ENCODE data around the gene FGF14.

The FGF14 gene

DNA sequence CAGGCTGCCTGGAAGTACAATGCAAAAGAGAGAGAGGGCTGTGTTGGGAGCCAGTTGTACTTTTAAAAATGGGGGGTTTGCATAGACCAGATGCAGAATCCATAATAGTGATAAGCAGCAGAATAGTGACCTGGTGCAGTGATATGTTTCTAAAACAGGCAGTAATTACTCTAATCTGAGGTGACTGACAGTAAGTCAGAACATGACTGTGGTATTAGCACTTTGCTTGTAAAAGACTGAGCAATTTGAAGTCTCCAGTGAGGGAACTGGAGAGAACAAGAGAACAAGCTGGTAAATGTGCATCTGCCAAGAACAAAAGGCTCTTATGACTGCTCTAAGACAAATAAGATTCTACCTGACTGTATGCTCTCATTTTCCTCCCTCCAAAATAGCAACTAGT is 565.9 kb downstream of the FGF14 start:
- no peak overlapping the region for H3K27ac ChIP-seq
- no peak for TF ChIP-seq ZFX (IDR thresholded peaks at IDR 0.05; ENCODE audit: borderline replicate concordance)

DNA sequence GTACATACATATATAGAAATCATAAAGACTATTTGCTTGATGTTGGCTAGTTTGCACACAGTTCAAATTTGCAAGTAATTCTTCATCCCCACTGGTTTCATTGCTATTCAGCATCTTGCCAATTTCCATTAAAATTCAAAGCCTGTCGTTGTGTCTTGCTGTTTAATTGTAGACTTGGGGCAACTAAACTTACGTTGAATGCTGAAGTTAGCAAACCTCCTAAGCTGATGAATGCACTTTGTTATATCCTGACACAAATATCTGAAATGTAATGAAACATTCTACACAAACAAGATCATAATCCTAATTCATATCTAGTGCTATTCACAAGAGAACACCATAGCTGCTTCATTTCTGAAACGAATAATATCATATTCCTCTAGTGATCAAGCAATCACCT is 568.2 kb downstream of the FGF14 start:
- TF ChIP-seq, protein P1, sequence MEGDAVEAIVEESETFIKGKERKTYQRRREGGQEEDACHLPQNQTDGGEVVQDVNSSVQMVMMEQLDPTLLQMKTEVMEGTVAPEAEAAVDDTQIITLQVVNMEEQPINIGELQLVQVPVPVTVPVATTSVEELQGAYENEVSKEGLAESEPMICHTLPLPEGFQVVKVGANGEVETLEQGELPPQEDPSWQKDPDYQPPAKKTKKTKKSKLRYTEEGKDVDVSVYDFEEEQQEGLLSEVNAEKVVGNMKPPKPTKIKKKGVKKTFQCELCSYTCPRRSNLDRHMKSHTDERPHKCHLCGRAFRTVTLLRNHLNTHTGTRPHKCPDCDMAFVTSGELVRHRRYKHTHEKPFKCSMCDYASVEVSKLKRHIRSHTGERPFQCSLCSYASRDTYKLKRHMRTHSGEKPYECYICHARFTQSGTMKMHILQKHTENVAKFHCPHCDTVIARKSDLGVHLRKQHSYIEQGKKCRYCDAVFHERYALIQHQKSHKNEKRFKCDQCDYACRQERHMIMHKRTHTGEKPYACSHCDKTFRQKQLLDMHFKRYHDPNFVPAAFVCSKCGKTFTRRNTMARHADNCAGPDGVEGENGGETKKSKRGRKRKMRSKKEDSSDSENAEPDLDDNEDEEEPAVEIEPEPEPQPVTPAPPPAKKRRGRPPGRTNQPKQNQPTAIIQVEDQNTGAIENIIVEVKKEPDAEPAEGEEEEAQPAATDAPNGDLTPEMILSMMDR (IDR thresholded peaks at IDR 0.05), result no peak
- no peak for TF ChIP-seq ZFX (IDR thresholded peaks at IDR 0.05; ENCODE audit: borderline replicate concordance)
- no peak overlapping the region for H3K27ac ChIP-seq

DNA sequence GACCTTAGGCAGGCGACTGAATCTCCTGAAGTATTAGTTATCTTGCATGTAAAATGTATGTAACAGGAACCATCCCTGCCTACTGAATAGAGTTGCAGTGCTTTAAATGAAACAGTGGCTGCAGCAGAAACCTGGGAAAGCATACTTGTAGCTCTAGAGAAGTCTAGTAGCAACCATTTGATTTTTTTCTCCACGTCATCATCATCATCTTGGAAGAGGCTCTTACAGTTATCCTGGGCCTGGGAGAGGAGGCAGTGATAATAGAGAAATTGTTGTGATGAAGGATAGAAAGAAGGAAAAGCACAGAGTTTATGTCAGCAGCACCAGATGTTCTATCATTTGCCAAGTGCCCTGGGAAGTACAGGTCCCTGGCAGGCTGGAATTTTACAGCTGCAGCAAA is 571.8 kb downstream of the FGF14 start:
- no peak overlapping the region for H3K27ac ChIP-seq
- no peak for TF ChIP-seq ZFX (IDR thresholded peaks at IDR 0.05; ENCODE audit: borderline replicate concordance)
- TF ChIP-seq, protein P1 (IDR thresholded peaks at IDR 0.05), result no peak

DNA sequence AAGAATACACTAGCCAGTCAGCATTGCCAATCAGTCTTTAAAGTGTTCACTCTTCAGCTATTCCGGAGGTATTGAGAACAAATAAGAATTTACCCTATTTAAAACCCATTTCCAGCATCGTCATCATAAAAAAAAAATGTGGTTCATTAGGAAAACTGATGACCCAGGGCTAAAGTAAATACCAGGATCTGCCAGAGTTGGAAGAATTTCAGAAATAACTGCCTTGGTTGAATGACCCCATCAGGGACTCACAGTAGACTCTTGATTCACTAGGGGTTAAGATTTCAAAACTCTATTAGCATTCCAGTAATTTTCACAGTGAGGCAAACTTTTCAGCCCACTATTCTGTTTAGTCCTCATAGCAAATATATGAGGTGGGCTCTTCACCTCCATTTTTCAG is 572.4 kb downstream of the FGF14 start:
- H3K27ac ChIP-seq, result no peak overlapping the region
- TF ChIP-seq, protein P1 (IDR thresholded peaks at IDR 0.05), result no peak
- TF ChIP-seq ZFX (IDR thresholded peaks at IDR 0.05; ENCODE audit: borderline replicate concordance), result no peak

DNA sequence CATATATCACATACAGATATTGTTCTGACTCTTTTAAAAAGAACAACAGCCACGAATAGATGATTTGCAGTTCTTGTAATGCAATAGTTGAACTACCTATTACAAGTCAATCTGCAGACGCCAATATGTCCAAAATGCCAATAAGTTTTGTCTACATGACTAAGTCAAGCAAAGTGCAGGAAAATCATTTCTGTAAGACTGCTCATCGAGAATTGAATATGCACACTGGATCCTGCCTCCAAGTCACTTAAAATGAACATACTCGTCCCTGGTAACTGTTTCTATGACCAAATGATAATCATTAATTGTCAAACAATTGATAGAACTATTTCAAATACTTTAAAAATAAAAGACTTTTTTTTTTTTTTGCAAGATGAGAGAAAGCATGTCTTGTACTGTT is 573.7 kb downstream of the FGF14 start:
- H3K27ac ChIP-seq, result no peak overlapping the region
- TF ChIP-seq, protein P1 (IDR thresholded peaks at IDR 0.05), result no peak
- TF ChIP-seq ZFX (IDR thresholded peaks at IDR 0.05; ENCODE audit: borderline replicate concordance), result no peak

DNA sequence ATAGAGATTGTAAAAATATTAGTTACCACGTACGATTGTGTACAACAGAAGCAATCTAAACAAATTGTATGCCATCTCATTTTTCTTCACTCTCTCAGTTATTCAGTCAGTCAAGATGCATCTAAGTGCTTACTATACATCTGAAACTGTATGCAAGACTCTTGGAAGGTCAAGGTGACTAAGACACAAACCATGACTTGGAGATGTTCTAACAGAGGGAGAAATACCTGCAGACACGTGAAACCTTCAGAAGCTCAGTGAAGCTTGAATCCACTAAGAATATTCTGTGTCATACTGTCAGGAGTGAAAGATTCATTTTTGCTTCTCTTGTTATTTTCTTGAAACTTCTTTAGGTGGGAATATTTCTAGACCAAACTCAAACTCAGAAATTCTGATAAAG is 584.0 kb downstream of the FGF14 start:
- no peak for TF ChIP-seq ZFX (IDR thresholded peaks at IDR 0.05; ENCODE audit: borderline replicate concordance)
- TF ChIP-seq, protein P1 (IDR thresholded peaks at IDR 0.05), result no peak
- H3K27ac ChIP-seq, result no peak overlapping the region

DNA sequence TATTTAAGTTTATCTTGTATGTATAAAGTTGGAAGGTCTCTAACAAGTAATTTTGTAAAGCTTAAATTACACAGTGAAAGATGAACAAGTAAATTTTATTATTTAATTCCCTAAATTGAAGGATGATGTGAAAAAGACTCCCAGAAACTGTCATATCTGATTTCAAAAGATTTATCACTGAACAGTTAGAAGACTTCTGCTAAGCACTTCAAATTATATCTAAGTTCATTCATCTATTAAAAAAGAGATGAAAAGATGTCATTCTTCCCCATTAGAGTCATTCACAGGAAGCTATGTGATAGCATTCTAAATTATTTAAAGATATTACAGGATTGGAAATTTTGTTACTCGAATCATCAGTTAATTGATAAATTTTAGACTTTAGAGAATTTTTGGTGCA is 590.0 kb downstream of the FGF14 start:
- no peak overlapping the region for H3K27ac ChIP-seq
- TF ChIP-seq, protein P1 (IDR thresholded peaks at IDR 0.05), result no peak
- TF ChIP-seq ZFX (IDR thresholded peaks at IDR 0.05; ENCODE audit: borderline replicate concordance), result no peak

DNA sequence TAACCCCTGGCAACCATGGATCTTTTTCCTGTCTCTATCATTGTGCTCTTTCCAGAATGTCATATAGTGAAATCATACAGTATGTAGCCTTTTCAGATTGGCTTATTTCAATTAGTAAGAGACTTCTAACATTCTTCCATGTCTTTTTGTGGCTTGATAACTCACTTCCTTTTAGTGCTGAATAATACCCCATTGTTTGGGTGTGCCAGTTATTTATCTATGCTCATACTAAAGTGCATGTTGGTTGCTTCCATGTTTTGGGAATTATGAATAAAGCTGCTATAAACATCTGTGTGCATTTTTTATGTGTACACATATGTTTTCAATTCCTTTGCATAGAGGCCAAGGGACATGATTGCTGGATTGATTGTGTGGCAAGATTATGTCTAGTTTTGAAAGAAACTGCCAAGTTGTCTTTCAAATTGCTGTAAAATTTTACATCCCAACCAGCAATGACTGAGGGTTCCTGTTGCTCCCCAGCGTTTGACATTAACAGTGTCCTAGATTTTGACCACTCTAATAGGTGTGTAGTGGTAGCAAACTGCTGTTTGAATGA is 590.5 kb downstream of the FGF14 start:
- no peak for TF ChIP-seq ZFX (IDR thresholded peaks at IDR 0.05; ENCODE audit: borderline replicate concordance)
- TF ChIP-seq, protein P1 (IDR thresholded peaks at IDR 0.05), result no peak
- H3K27ac ChIP-seq, result no peak overlapping the region

Measured in 22Rv1 (cell line).